ENCODE measurements around the gene PHRF1. TPM values are rescaled to one million over a fixed set of nuclear protein-coding genes. Genes with fewer than 3 reads are reported as not detected.

The PHRF1 gene
- total and polyA plus RNA-seq, 12 donors: 8.7 to 62.3 (median 26.1) TPM

- intact Hi-C loops (cut with DNase I): no loop called here
- DNase-seq: no peak
- 92 to 95% (median 95%) methylated on average over 26 of the region's 26 CpGs for WGBS, 4 donors
Observed at GRCh38 chr11:589798-590197, 13.5 kb downstream of the PHRF1 start.

DNA sequence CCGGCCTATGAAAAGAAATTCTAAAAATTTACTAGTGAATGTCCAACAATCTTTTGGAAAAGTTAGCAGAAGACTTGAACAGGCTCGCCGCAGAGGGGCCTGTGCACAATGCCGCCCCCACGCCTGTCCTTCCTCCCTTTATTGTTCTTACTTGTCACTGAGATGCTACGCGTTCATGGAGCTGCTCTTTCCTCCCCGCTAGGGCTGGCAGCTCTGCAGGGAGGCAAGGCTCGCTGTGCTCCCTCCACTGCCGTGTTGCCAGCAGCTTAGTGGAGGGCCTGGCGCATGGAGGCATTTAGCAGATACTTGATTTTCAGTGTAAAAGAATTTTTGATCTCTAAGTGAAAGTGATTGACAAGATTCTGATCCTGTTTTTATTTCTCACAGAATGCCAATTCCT, 14.7 kb downstream of the PHRF1 start:
- H3K27me3 ChIP-seq: no peaks in the 10 kb centered on the region
- H3K4me3 ChIP-seq: no peak overlapping the region
- peaks cover 0 to 88% of the 10 kb centered on the region in 2 donors for H3K36me3 ChIP-seq (replicated peaks in 1 of 2)
- 84 to 89% (median 87%) methylated on average over 11 of the region's 11 CpGs for WGBS, 4 donors
- no peak overlapping the region for H3K27ac ChIP-seq
- peaks cover 12 to 17% of the 10 kb centered on the region in 2 donors for H3K4me1 ChIP-seq (replicated peaks in 1 of 2)
- intact Hi-C loops (cut with DNase I): no loop called here
- DNase-seq: no peak
- no peaks in the 10 kb centered on the region for H3K9me3 ChIP-seq (replicated peaks in 1 of 3)
- TF ChIP-seq CTCF (IDR thresholded peaks at IDR 0.05) (no peak), POLR2A (IDR thresholded peaks at IDR 0.05) (no peak)

More at GRCh38 chr11:589798-590197, 13.5 kb downstream of the PHRF1 start:
- Histone ChIP-seq H3K4me3 (no peak overlapping the region), H3K4me1 (replicated peaks in 1 of 2) (peaks cover 12 to 17% of the 10 kb centered on the region in 2 donors), H3K27me3 (no peaks in the 10 kb centered on the region), H3K36me3 (replicated peaks in 1 of 2) (peaks cover 0 to 82% of the 10 kb centered on the region in 2 donors), H3K9me3 (replicated peaks in 1 of 3) (no peaks in the 10 kb centered on the region), H3K27ac (no peak overlapping the region)
- TF ChIP-seq POLR2A (IDR thresholded peaks at IDR 0.05): no peak

- Histone ChIP-seq H3K27me3 (no peaks in the 10 kb centered on the region), H3K4me1 (replicated peaks in 1 of 2) (peaks cover 9 to 10% of the 10 kb centered on the region in 2 donors), H3K27ac (no peak overlapping the region), H3K4me3 (no peak overlapping the region), H3K9me3 (replicated peaks in 1 of 3) (no peaks in the 10 kb centered on the region), H3K36me3 (replicated peaks in 1 of 2) (peaks cover 0 to 88% of the 10 kb centered on the region in 2 donors)
- intact Hi-C loops (cut with DNase I): no loop called here
- no peak for TF ChIP-seq CTCF (IDR thresholded peaks at IDR 0.05)
- no peak for TF ChIP-seq POLR2A (IDR thresholded peaks at IDR 0.05)
- DNase-seq: no peak
- 87 to 96% (median 96%) methylated on average over 16 to 22 of the region's 22 CpGs for WGBS, 4 donors
Observed at GRCh38 chr11:592501-592900, 16.2 kb downstream of the PHRF1 start.

DNA sequence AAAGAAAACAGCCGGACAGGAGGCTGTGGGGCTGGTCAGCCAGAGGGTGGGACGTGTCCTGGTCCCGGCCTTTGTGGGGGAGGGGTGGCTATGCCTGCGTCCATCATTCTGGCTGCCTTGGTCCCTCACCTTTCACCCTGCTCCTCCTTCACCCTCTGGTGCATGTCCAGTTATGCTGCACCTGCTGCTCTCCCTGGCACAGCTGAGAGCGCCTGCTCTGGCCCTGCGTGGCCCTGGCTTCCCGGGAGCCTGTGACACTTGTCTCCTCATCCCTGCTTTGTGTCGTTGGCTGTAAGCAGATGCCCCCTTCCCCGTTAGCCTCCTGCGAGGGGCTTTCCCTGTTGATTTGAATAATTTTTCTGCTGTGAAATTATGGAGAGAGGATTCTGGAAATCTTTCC, 16.6 kb downstream of the PHRF1 start:
- H3K4me1 ChIP-seq (replicated peaks in 1 of 2): peaks cover 6 to 7% of the 10 kb centered on the region in 2 donors
- H3K4me3 ChIP-seq: no peak overlapping the region
- 78 to 86% (median 80%) methylated on average over 10 of the region's 10 CpGs for WGBS, 4 donors
- TF ChIP-seq POLR2A (IDR thresholded peaks at IDR 0.05) (no peak), CTCF (IDR thresholded peaks at IDR 0.05) (no peak)
- no peaks in the 10 kb centered on the region for H3K27me3 ChIP-seq
- H3K27ac ChIP-seq: no peak overlapping the region
- intact Hi-C loops (cut with DNase I): no loop called here
- peaks cover 0 to 91% of the 10 kb centered on the region in 2 donors for H3K36me3 ChIP-seq (replicated peaks in 1 of 2)
- DNase-seq: no peak
- H3K9me3 ChIP-seq (replicated peaks in 1 of 3): no peaks in the 10 kb centered on the region

GRCh38 chr11:593347-593746, 17.1 kb downstream of the PHRF1 start:
- no peak for TF ChIP-seq CTCF (IDR thresholded peaks at IDR 0.05)
- TF ChIP-seq POLR2A (IDR thresholded peaks at IDR 0.05): no peak
- Histone ChIP-seq H3K27me3 (no peaks in the 10 kb centered on the region), H3K9me3 (replicated peaks in 1 of 3) (no peaks in the 10 kb centered on the region), H3K4me3 (no peak overlapping the region), H3K36me3 (replicated peaks in 1 of 2) (peaks cover 0 to 93% of the 10 kb centered on the region in 2 donors), H3K4me1 (replicated peaks in 1 of 2) (peaks cover 2 to 4% of the 10 kb centered on the region in 2 donors), H3K27ac (no peak overlapping the region)
- intact Hi-C loops (cut with DNase I): no loop called here
- DNase-seq: no peak
- 80 to 90% (median 85%) methylated on average over 16 to 21 of the region's 21 CpGs for WGBS, 4 donors

All from adrenal gland (tissue), 12 donors.